ENCODE data around the gene CIT.

DNA sequence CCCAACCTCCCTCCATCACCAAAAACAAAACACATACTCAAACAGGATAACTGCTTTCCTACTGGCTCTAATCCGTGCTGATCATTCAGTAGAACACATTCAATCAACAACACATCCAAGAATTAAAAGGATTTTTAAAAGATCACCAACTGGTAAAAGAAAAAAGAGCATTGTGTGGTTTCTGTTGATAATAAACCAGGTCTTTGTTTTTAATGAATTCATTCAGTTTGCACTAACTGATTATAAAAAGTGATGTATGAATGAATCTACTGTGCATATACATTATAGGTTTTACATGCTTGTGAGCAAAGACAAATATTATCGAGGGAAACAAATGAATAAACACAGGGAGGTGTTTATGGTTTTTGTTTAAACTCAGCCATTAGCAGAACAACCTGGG is 55.1 kb downstream of the CIT start:
- TF ChIP-seq, protein P1, sequence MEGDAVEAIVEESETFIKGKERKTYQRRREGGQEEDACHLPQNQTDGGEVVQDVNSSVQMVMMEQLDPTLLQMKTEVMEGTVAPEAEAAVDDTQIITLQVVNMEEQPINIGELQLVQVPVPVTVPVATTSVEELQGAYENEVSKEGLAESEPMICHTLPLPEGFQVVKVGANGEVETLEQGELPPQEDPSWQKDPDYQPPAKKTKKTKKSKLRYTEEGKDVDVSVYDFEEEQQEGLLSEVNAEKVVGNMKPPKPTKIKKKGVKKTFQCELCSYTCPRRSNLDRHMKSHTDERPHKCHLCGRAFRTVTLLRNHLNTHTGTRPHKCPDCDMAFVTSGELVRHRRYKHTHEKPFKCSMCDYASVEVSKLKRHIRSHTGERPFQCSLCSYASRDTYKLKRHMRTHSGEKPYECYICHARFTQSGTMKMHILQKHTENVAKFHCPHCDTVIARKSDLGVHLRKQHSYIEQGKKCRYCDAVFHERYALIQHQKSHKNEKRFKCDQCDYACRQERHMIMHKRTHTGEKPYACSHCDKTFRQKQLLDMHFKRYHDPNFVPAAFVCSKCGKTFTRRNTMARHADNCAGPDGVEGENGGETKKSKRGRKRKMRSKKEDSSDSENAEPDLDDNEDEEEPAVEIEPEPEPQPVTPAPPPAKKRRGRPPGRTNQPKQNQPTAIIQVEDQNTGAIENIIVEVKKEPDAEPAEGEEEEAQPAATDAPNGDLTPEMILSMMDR (IDR thresholded peaks at IDR 0.05) = no peak
- no peak for TF ChIP-seq POLR2AphosphoS5 (IDR thresholded peaks at IDR 0.05; ENCODE audit: insufficient read depth in 1 of 2, low read depth in 1 of 2)

Measured in vagina (tissue), 2 donors.